H9 (cell line): ENCODE measurements around the gene GAREM1. TPM values are rescaled to one million over a fixed set of nuclear protein-coding genes. Genes with fewer than 3 reads are reported as not detected.

Experiments used
- DNase-seq: peaks from one replicate; pipeline ENCODE4 v3.0.0-alpha.2; 2017
- H2AFZ ChIP-seq: one replicate; pipeline ENCODE4 v1.6.1; 2013; ENCODE audit warnings: mild to moderate bottlenecking, low read length, control low read depth, moderate library complexity
- H2AK5ac ChIP-seq: 2 replicates; pipeline ENCODE4 v1.6.1; 2013; ENCODE audit warnings: low read length, control low read depth, mixed read lengths; ENCODE audit not compliant: insufficient read length
- H2BK120ac ChIP-seq: one replicate; pipeline ENCODE4 v1.6.1; 2013; ENCODE audit warnings: low read depth, mild to moderate bottlenecking, low read length, control low read depth, inconsistent platforms; ENCODE audit not compliant: poor library complexity, severe bottlenecking
- H2BK12ac ChIP-seq: 2 replicates; pipeline ENCODE4 v1.6.1; 2013; ENCODE audit warnings: low read length, control low read depth, mixed read lengths, low read depth; ENCODE audit not compliant: insufficient read length
- H2BK15ac ChIP-seq: 2 replicates; pipeline ENCODE4 v1.6.1; 2013; ENCODE audit warnings: low read depth, low read length, control low read depth
- H2BK20ac ChIP-seq: one replicate; pipeline ENCODE4 v1.6.1; 2013; ENCODE audit warnings: low read depth, mild to moderate bottlenecking, low read length, control low read depth, inconsistent platforms; ENCODE audit not compliant: poor library complexity, severe bottlenecking
- H2BK5ac ChIP-seq: 2 replicates; pipeline ENCODE4 v1.6.1; 2013; ENCODE audit warnings: low read length, control low read depth, mixed read lengths; ENCODE audit not compliant: insufficient read length
- H3K14ac ChIP-seq: 2 replicates; pipeline ENCODE4 v1.6.1; 2013; ENCODE audit warnings: low read length, control low read depth; ENCODE audit not compliant: insufficient read depth
- H3K18ac ChIP-seq: 2 replicates; pipeline ENCODE4 v1.6.1; 2013; ENCODE audit warnings: low read depth, mild to moderate bottlenecking, mixed read lengths, low read length, control low read depth; ENCODE audit not compliant: insufficient read length
- H3K23ac ChIP-seq: 2 replicates; pipeline ENCODE4 v1.6.1; 2013; ENCODE audit warnings: low read length, control low read depth, mixed read lengths, low read depth; ENCODE audit not compliant: insufficient read length
- H3K23me2 ChIP-seq: 2 replicates; pipeline ENCODE4 v1.6.1; 2013; ENCODE audit warnings: low read depth, mild to moderate bottlenecking, mixed read lengths, low read length, control low read depth; ENCODE audit not compliant: insufficient read length, poor library complexity, severe bottlenecking
- H3K27ac ChIP-seq: 2 replicates; pipeline ENCODE4 v1.5.1; 2013; ENCODE audit warnings: low read length, control low read depth, mixed read lengths, low read depth; ENCODE audit not compliant: insufficient read length
- H3K27me3 ChIP-seq: 2 replicates; pipeline ENCODE4 v1.6.1; 2013; ENCODE audit warnings: low read length, control low read depth, inconsistent platforms; ENCODE audit not compliant: insufficient read depth
- H3K4ac ChIP-seq: 2 replicates; pipeline ENCODE4 v1.6.1; 2013; ENCODE audit warnings: low read depth, mild to moderate bottlenecking, control low read depth, inconsistent platforms, low read length, moderate library complexity
- H3K4me1 ChIP-seq: 2 replicates; pipeline ENCODE4 v1.6.1; 2013; ENCODE audit warnings: low read length, control low read depth, inconsistent platforms; ENCODE audit not compliant: insufficient read depth
- H3K4me2 ChIP-seq: 2 replicates; pipeline ENCODE4 v1.6.1; 2013; ENCODE audit warnings: low read length, control low read depth, mixed read lengths; ENCODE audit not compliant: insufficient read length, insufficient read depth
- H3K56ac ChIP-seq: 2 replicates; pipeline ENCODE4 v1.6.1; 2013; ENCODE audit warnings: low read depth, mild to moderate bottlenecking, mixed read lengths, low read length, control low read depth; ENCODE audit not compliant: insufficient read length
- H3K79me1 ChIP-seq: 2 replicates; pipeline ENCODE4 v1.6.1; 2013; ENCODE audit warnings: low read depth, mild to moderate bottlenecking, moderate library complexity, low read length, control low read depth, inconsistent platforms; ENCODE audit not compliant: insufficient read depth, poor library complexity, severe bottlenecking
- H3K79me2 ChIP-seq: 2 replicates; pipeline ENCODE4 v1.6.1; 2013; ENCODE audit warnings: low read length, control low read depth, inconsistent platforms; ENCODE audit not compliant: insufficient read depth
- H3K9ac ChIP-seq: 2 replicates; pipeline ENCODE4 v1.6.1; 2013; ENCODE audit warnings: low read length, control low read depth, mixed read lengths; ENCODE audit not compliant: insufficient read length; ENCODE audit errors: extremely low read depth
- H3K9me3 ChIP-seq: one replicate; pipeline ENCODE4 v1.6.1; 2013; ENCODE audit warnings: low read depth, low read length, inconsistent platforms; ENCODE audit not compliant: control insufficient read depth
- H3T11ph ChIP-seq: one replicate; pipeline ENCODE4 v1.6.1; 2013; ENCODE audit warnings: mild to moderate bottlenecking, low read length, control low read depth, inconsistent platforms
- H4K20me1 ChIP-seq: one replicate; pipeline ENCODE4 v1.6.1; 2013; ENCODE audit not compliant: control insufficient read depth, insufficient read length, insufficient read depth
- H4K5ac ChIP-seq: 2 replicates; pipeline ENCODE4 v1.6.1; 2013; ENCODE audit warnings: low read depth, mild to moderate bottlenecking, mixed read lengths, low read length, control low read depth; ENCODE audit not compliant: insufficient read length
- H4K8ac ChIP-seq: replicated peaks from 2 replicates; pipeline ENCODE4 v1.6.1; 2013; ENCODE audit warnings: low read length, control low read depth, mixed read lengths, low read depth; ENCODE audit not compliant: insufficient read length
- H4K91ac ChIP-seq: 2 replicates; pipeline ENCODE4 v1.6.1; 2013; ENCODE audit warnings: low read depth, mild to moderate bottlenecking, moderate library complexity, mixed read lengths, low read length, control low read depth; ENCODE audit not compliant: insufficient read length
- H3K27ac Mint-ChIP-seq, 3 experiments: 2 replicates in 2 of 3; 3 replicates in 1 of 3; pipeline ENCODE4 v1.8.0; 2020 to 2021; ENCODE audit warnings: mixed read lengths in 3 of 3, mild to moderate bottlenecking in 1 of 3, moderate library complexity in 1 of 3
- H3K27me3 Mint-ChIP-seq: 2 replicates; pipeline ENCODE4 v1.8.0; 2021; ENCODE audit warnings: low read depth, mild to moderate bottlenecking, moderate library complexity, mixed read lengths
- H3K36me3 Mint-ChIP-seq, 3 experiments: 2 replicates in 2 of 3; 3 replicates in 1 of 3; pipeline ENCODE4 v1.8.0; 2020 to 2021; ENCODE audit warnings: low read depth in 3 of 3, mixed read lengths in 3 of 3; ENCODE audit not compliant: insufficient read depth in 1 of 3
- H3K4me1 Mint-ChIP-seq, 2 experiments: 2 replicates each; pipeline ENCODE4 v1.8.0; 2020; ENCODE audit warnings: mixed read lengths in 2 of 2
- H3K4me3 Mint-ChIP-seq, 2 experiments: 2 replicates in 1 of 2; 3 replicates in 1 of 2; pipeline ENCODE4 v1.8.0; 2020 to 2021; ENCODE audit warnings: mild to moderate bottlenecking in 2 of 2, mixed read lengths in 2 of 2, moderate library complexity in 1 of 2
- H3K9me3 Mint-ChIP-seq, 2 experiments: 2 replicates in 1 of 2; 3 replicates in 1 of 2; pipeline ENCODE4 v1.8.0; 2020; ENCODE audit warnings: mild to moderate bottlenecking in 2 of 2, mixed read lengths in 2 of 2, moderate library complexity in 1 of 2
- CTCF ChIP-seq: fragments of 200-600 bp; sonication (generic); conservative IDR thresholded peaks from 3 replicates; pipeline ENCODE4 v1.8.0; 2021; ENCODE audit warnings: antibody characterized with exemption, mild to moderate bottlenecking
- WGBS: extraction: QIAGEN DNeasy Blood & Tissue Kit; methylation state at CpG from one replicate; pipeline ENCODE4 v1.1.7; 2013; ENCODE audit warnings: missing lambda C conversion rate, low lambda C conversion rate, mixed read lengths; ENCODE audit not compliant: insufficient read length; ENCODE audit errors: extremely low coverage; 5-methylcytosine and 5-hydroxymethylcytosine counted together
- total RNA-seq: library from RNA; stranded (reverse); gene quantifications from 2 replicates; pipeline ENCODE4 v1.2.1, GENCODE V29; 2021

GAREM1 gene
- total RNA-seq, 1 experiment from 2014 or later: 4.4 TPM

GRCh38 chr18:32289483-32290075 is 181.1 kb downstream of the GAREM1 start:
- Histone ChIP-seq H2BK12ac (no peak overlapping the region), H2BK15ac (no peak overlapping the region), H3K14ac (no peak overlapping the region), H3K4ac (no peak overlapping the region), H2BK5ac (no peak overlapping the region), H2AFZ (no peak overlapping the region), H4K20me1 (no peaks in the 10 kb centered on the region), H3K79me1 (no peaks in the 10 kb centered on the region), H3K4me2 (no peak overlapping the region), H3T11ph (no peak overlapping the region), H3K56ac (no peak overlapping the region), H4K5ac (no peak overlapping the region), H3K9ac (no peak overlapping the region), H4K91ac (no peak overlapping the region), H4K8ac (no peak overlapping the region), H3K27me3 (no peaks in the 10 kb centered on the region), H3K27ac (no peak overlapping the region), H2BK120ac (no peak overlapping the region), H3K23ac (no peak overlapping the region), H2BK20ac (no peak overlapping the region), H3K79me2 (no peaks in the 10 kb centered on the region), H2AK5ac (no peak overlapping the region), H3K18ac (no peak overlapping the region), H3K9me3 (no peaks in the 10 kb centered on the region), H3K4me1 (no peaks in the 10 kb centered on the region), H3K23me2 (no peaks in the 10 kb centered on the region)
- peak; percentile 60 for DNase-seq
- WGBS: no CpG with 5 or more reads among the region's 1 CpG
- Mint-ChIP-seq H3K9me3 (no peaks in the 10 kb centered on the region; a peak in 1 of 5 replicates), H3K4me3 (no peak overlapping the region), H3K4me1 (peaks cover 0 to 8% of the 10 kb centered on the region in 2 experiments; a peak in 1 of 4 replicates), H3K27me3 (no peaks in the 10 kb centered on the region), H3K36me3 (peaks cover 0 to 4% (median 2%) of the 10 kb centered on the region in 3 experiments; a peak in 4 of 7 replicates), H3K27ac (no peak overlapping the region)
- TF ChIP-seq CTCF: peak; percentile 84
